Retinal pigment epithelial cell (primary cell): ENCODE results near the gene FUT9.

Experiments
- DNase-seq: peaks from one replicate; pipeline ENCODE4 v3.0.0-alpha.2; 2010; ENCODE audit warnings: low read depth
- H3K4me3 ChIP-seq: 2 replicates; pipeline ENCODE4 v1.5.1; 2011; ENCODE audit warnings: mild to moderate bottlenecking, low read length, control low read depth, moderate library complexity
- TF ChIP-seq, protein P1 (sequence below): conservative IDR thresholded peaks from 2 replicates; pipeline ENCODE4 v1.5.1; 2011; ENCODE audit warnings: low read depth, low read length, control low read depth, inconsistent platforms

FUT9 gene

DNA sequence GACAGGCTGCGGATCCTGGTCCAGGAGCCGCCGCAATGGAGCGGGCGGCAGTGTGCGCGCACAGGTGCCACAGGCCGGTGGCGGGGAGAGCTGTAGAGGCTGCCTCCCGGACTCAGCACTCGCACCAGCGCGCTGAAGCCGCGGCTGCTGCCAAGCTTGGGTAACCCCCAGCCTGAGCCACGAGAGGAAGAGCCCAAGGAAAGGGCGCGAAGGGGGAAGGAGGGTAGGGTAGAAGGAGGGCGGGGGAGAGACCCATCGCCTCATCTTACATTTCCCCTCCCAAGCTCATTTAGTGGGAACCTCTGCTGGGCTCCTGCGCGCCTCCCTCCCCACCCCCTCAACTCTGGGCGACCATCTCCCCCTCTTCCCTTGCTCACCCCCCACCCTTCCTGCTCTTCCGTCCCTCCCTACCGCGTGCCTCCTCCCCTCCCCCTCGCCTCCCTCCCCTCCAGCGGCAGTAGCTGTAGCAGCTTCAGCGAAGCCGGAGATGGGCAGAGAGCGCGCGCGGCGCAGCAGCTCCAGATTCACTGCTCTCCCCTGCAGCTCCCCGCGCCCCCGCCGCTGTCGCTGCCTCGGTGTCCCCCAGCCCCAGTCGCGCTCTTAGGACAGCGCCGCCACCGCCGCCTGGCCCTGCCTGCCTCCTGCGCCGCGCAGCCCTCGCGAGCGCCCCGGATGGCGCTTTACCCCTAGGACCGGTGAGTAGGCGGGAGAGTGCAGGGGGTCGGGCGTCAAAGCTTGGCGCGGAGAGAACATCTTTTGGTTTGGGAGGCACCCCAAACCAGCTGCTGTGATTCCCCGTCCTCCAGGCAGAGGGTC is at the start of gene FUT9:
Gene FUT9 (plus strand): TSS at position 457 of the 816 bp plus-strand sequence. CDS start 187,182 bp downstream, outside the sequence.
- DNase-seq, result no peak
- peak within 1 kb of the TSS; percentile 54 for H3K4me3 ChIP-seq
- TF ChIP-seq, protein P1, sequence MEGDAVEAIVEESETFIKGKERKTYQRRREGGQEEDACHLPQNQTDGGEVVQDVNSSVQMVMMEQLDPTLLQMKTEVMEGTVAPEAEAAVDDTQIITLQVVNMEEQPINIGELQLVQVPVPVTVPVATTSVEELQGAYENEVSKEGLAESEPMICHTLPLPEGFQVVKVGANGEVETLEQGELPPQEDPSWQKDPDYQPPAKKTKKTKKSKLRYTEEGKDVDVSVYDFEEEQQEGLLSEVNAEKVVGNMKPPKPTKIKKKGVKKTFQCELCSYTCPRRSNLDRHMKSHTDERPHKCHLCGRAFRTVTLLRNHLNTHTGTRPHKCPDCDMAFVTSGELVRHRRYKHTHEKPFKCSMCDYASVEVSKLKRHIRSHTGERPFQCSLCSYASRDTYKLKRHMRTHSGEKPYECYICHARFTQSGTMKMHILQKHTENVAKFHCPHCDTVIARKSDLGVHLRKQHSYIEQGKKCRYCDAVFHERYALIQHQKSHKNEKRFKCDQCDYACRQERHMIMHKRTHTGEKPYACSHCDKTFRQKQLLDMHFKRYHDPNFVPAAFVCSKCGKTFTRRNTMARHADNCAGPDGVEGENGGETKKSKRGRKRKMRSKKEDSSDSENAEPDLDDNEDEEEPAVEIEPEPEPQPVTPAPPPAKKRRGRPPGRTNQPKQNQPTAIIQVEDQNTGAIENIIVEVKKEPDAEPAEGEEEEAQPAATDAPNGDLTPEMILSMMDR, result no peak

DNA sequence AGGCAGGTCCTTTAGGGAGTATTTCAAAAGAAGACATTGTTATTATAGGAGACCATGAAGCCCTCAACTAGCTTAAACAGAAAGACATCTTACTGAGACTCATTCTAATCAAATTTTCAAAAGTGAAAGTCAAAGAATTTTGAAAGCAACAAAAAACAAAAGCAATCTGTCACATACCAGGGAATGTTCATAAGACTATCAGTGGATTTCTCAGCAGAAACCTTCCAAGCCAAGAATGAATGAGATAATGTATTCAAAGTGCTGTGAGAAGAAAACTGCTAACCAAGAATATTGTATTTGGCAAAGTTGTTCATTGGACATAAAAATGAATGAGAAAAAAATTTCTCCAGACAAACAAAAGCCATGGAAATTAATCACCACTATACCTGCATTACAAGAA is 48.2 kb upstream of the FUT9 start:
- H3K4me3 ChIP-seq, result no peak overlapping the region
- DNase-seq, result no peak
- TF ChIP-seq, protein P1, result no peak

DNA sequence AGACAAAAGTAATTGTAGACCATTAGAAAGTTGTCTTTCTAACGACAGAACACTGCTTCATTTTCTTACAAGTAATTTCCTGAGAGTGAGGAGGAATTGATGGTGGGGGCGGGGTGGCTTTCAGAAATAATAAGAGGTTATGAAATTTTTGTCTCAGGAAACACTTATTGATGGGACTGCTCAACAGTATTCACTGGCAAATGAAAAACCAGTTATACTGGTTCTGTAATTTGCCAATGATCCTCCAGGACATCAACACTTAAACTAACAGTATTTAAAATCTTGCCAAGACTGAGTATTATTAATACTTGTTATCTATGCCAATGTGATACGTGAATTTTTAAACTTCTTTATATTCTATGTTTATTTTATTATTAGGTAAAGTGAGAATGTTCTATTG is 41.8 kb upstream of the FUT9 start:
- TF ChIP-seq, protein P1, result no peak
- DNase-seq, result no peak

DNA sequence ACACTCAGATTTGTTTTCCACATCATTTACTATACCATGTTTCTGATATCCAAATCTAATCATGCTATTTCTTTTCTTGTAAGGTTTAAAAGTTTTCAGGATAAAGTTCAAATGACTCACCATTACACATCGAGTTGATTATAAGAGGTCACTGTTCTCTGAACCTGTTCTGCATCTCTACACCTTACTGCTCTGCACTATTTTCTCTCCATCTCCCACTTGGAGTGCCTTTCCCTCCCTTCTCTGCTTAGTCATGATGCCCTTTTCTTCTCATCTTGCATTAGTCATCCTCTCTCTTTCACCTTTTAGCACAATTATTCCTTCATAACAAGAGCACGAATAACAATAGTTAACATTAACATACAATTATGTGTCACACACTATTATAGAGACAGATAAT is 37.5 kb upstream of the FUT9 start:
- TF ChIP-seq, protein P1, result no peak
- no peak overlapping the region for H3K4me3 ChIP-seq
- peak; percentile 16 for DNase-seq

More for the DNA sequence above, 41.8 kb upstream of the FUT9 start:
- H3K4me3 ChIP-seq, result no peak overlapping the region

DNA sequence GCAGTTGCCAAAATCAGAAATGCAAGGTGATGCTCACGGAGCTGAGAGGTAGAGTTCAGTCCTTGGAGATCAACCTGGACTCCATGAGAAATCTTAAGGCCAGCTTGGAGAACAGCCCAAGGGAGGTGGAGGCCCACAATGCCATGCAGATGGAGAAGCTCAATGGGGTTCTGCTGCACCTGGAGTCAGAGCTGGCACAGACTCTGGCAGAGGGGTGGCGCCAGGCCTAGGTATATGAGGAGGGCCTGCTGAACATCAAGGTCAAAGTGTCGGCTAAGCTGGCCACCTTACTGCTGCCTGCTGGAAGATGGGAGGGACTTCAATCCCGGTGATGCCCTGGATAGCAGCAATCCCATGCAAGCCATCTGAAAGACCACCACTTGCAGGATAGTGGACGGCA is 23.9 kb upstream of the FUT9 start:
- H3K4me3 ChIP-seq, result no peak overlapping the region
- TF ChIP-seq, protein P1, result no peak
- DNase-seq, result no peak

- no peak overlapping the region for H3K4me3 ChIP-seq
- DNase-seq, result no peak
- TF ChIP-seq, protein P1, result no peak
Measured at GRCh38 chr6:95994151-95994550, 21.6 kb upstream of the FUT9 start.

DNA sequence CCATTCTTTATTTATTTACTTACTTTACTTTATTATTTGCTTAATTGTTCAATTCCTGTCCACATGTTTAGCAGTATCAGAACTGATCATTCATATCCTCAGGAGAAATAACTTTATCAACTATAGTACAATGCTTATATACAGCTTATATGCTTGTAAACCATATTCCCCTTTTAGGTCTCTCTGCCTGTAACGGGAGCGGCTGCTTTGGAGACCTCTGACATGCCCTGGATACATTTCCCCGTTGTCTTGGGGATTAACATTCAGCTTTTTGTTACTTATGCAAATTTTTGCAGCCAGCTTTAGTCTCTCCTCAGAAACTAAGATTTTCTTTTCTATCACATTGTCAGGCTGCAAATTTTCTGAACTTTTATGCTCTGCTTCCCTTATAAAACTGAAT is 17.6 kb upstream of the FUT9 start:
- TF ChIP-seq, protein P1, result no peak

More for the DNA sequence above, 17.6 kb upstream of the FUT9 start:
- H3K4me3 ChIP-seq, result no peak overlapping the region
- DNase-seq, result no peak
